RPMI7951 (cell line): ENCODE data around the gene PDE8A. TPM values are rescaled to one million over a fixed set of nuclear protein-coding genes. Genes with fewer than 3 reads are reported as not detected.

Experiments
- DNase-seq: peaks from one replicate; pipeline ENCODE4 v3.0.0-alpha.2; 2012; ENCODE audit warnings: low read depth
- total RNA-seq: library from RNA; depleted of rRNA; stranded (reverse); fragments of >200 nt; shearing (Covaris generic); gene quantifications from 2 replicates; pipeline ENCODE4 v1.2.3, GENCODE V29; 2014

PDE8A gene
- total RNA-seq, 1 experiment from 2014 or later: 28.7 TPM

GRCh38 chr15:85031086-85031943, 49.7 kb downstream of the PDE8A start:
- DNase-seq: no peak

GRCh38 chr15:85031944-85032558, 50.4 kb downstream of the PDE8A start:
- no peak for DNase-seq

- DNase-seq: no peak
These were observed 51.5 kb downstream of the PDE8A start for GRCh38 chr15:85033148-85033547.

GRCh38 chr15:85034276-85034675, 52.6 kb downstream of the PDE8A start:
- DNase-seq: no peak

GRCh38 chr15:85035980-85036379, 54.3 kb downstream of the PDE8A start:
- peak; percentile 15 for DNase-seq

- no peak for DNase-seq
These were observed 55.1 kb downstream of the PDE8A start for GRCh38 chr15:85036716-85037115.

GRCh38 chr15:85037641-85038040, 56.0 kb downstream of the PDE8A start:
- DNase-seq: no peak

- no peak for DNase-seq
These were observed 59.6 kb downstream of the PDE8A start for GRCh38 chr15:85041230-85041629.

GRCh38 chr15:85044251-85044853, 62.7 kb downstream of the PDE8A start:
- DNase-seq: peak; percentile 69

GRCh38 chr15:85044894-85045293, 63.2 kb downstream of the PDE8A start:
- no peak for DNase-seq

GRCh38 chr15:85045615-85046014, 64.0 kb downstream of the PDE8A start:
- no peak for DNase-seq

GRCh38 chr15:85047271-85047948, 65.8 kb downstream of the PDE8A start:
- peak; percentile 93 for DNase-seq

- DNase-seq: peak; percentile 26
These were observed 66.8 kb downstream of the PDE8A start for GRCh38 chr15:85048430-85048829.

GRCh38 chr15:85049805-85050204, 68.1 kb downstream of the PDE8A start:
- DNase-seq: no peak

GRCh38 chr15:85059734-85060133, 78.1 kb downstream of the PDE8A start:
- DNase-seq: no peak

GRCh38 chr15:85062560-85062959, 80.9 kb downstream of the PDE8A start:
- no peak for DNase-seq

GRCh38 chr15:85063088-85063487, 81.4 kb downstream of the PDE8A start:
- no peak for DNase-seq

- DNase-seq: no peak
These were observed 81.9 kb downstream of the PDE8A start for GRCh38 chr15:85063522-85064079.

GRCh38 chr15:85064710-85065109, 83.1 kb downstream of the PDE8A start:
- DNase-seq: no peak

GRCh38 chr15:85071061-85071460, 89.4 kb downstream of the PDE8A start:
- DNase-seq: no peak

GRCh38 chr15:85071504-85071903, 89.8 kb downstream of the PDE8A start:
- DNase-seq: no peak

- DNase-seq: no peak
These were observed 91.3 kb downstream of the PDE8A start for GRCh38 chr15:85072917-85073316.
